Omental fat pad (tissue), 4 donors: ENCODE data around the gene GBP7. TPM values are rescaled to one million over a fixed set of nuclear protein-coding genes. Genes with fewer than 3 reads are reported as not detected.

Source experiments
- ATAC-seq: fragments of 150-250 bp; one replicate; pipeline ENCODE4 v1.9.1; 2016; ENCODE audit warnings: mild to moderate bottlenecking, moderate library complexity; ENCODE audit not compliant: low FRiP score
- DNase-seq: peaks from one replicate; pipeline ENCODE4 v3.0.0-alpha.2; 2019; ENCODE audit warnings: low spot score
- CTCF ChIP-seq, 3 donors: fragments of 450-650 bp; IDR thresholded peaks; one replicate each; pipeline ENCODE4 v1.5.1; 2016 to 2017; ENCODE audit warnings: antibody characterized with exemption in 3 of 3, mild to moderate bottlenecking in 3 of 3, moderate library complexity in 2 of 3
- total RNA-seq, 4 donors: library from RNA; depleted of rRNA; stranded (reverse); fragments of >200 nt; gene quantifications; one replicate each; pipeline ENCODE4 v1.1.0, GENCODE V29; 2016

GBP7 gene
- total RNA-seq, 4 donors from 2014 or later: not detected

- DNase-seq: no peak
- no peak for TF ChIP-seq CTCF (IDR thresholded peaks at IDR 0.05)
- ATAC-seq: no peak
Measured at GRCh38 chr1:89114662-89115061, 61.1 kb downstream of the GBP7 start.

- ATAC-seq (peak; percentile 14), DNase-seq (no peak)
- no peak for TF ChIP-seq CTCF (IDR thresholded peaks at IDR 0.05)
Measured at GRCh38 chr1:89112871-89113613, 62.8 kb downstream of the GBP7 start.

GRCh38 chr1:89104687-89105086, 71.1 kb downstream of the GBP7 start:
- no peak for TF ChIP-seq CTCF (IDR thresholded peaks at IDR 0.05)
- ATAC-seq (no peak), DNase-seq (no peak)

GRCh38 chr1:89104147-89104546, 71.7 kb downstream of the GBP7 start:
- DNase-seq (no peak), ATAC-seq (no peak)
- TF ChIP-seq CTCF (IDR thresholded peaks at IDR 0.05): no peak

GRCh38 chr1:89102021-89102420, 73.8 kb downstream of the GBP7 start:
- no peak for TF ChIP-seq CTCF (IDR thresholded peaks at IDR 0.05)
- ATAC-seq (no peak), DNase-seq (no peak)

- no peak for TF ChIP-seq CTCF (IDR thresholded peaks at IDR 0.05)
- ATAC-seq: no peak
- DNase-seq: no peak
Measured at GRCh38 chr1:89100412-89100811, 75.4 kb downstream of the GBP7 start.

- ATAC-seq (no peak), DNase-seq (no peak)
- TF ChIP-seq CTCF (IDR thresholded peaks at IDR 0.05): no peak
Measured at GRCh38 chr1:89098857-89099256, 76.9 kb downstream of the GBP7 start.
